Body of pancreas (tissue), 4 donors: ENCODE results near the gene PRR23A.

ENCODE experiments used
- POLR2A ChIP-seq, 3 donors: fragments of 450-650 bp; IDR thresholded peaks; one replicate each; pipeline ENCODE4 v1.6.1; 2016; ENCODE audit warnings: antibody characterized with exemption in 3 of 3, mild to moderate bottlenecking in 2 of 3
- TF ChIP-seq, protein P1 (sequence below), 7 experiments: fragments of 450-650 bp in 4 of 7; fragments of 200-600 bp in 3 of 7; sonication (generic) in 3 of 7; IDR thresholded peaks; one replicate each; pipeline ENCODE4 v1.5.1; 2016 to 2019; ENCODE audit warnings: antibody characterized with exemption in 7 of 7

DNA sequence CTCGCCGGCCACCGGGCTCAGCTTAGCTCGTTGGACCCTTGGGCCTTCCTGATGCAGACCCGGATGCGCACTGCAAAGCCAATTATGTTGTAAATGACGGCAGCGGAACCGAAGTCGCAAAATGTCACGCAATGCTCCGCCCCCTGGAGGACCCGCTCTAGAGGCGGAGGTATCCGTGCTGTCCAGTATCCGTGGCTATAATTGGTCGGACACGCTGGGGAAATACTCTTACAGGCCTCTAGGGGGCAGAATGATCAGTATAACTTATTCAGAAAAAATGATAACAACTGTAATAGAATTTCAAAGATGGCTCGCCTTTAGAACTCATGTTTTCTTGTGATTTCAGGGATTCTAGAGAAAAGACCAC lies 14.8 kb upstream of the PRR23A start, which contains the start of gene PRR23B:
- TF ChIP-seq, protein P1, sequence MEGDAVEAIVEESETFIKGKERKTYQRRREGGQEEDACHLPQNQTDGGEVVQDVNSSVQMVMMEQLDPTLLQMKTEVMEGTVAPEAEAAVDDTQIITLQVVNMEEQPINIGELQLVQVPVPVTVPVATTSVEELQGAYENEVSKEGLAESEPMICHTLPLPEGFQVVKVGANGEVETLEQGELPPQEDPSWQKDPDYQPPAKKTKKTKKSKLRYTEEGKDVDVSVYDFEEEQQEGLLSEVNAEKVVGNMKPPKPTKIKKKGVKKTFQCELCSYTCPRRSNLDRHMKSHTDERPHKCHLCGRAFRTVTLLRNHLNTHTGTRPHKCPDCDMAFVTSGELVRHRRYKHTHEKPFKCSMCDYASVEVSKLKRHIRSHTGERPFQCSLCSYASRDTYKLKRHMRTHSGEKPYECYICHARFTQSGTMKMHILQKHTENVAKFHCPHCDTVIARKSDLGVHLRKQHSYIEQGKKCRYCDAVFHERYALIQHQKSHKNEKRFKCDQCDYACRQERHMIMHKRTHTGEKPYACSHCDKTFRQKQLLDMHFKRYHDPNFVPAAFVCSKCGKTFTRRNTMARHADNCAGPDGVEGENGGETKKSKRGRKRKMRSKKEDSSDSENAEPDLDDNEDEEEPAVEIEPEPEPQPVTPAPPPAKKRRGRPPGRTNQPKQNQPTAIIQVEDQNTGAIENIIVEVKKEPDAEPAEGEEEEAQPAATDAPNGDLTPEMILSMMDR (IDR thresholded peaks at IDR 0.05) = peak in 2 of 7 experiments; percentile 5 to 12
- TF ChIP-seq POLR2A (IDR thresholded peaks at IDR 0.05) = no peak
